Measurements from ENCODE around the gene ABCA7. TPM values are rescaled to one million over a fixed set of nuclear protein-coding genes. Genes with fewer than 3 reads are reported as not detected.

Gene ABCA7
- total RNA-seq, 1 experiment from 2014 or later = 56.9 TPM

- no peak for DNase-seq (ENCODE audit: low spot score)
Observed at GRCh38 chr19:1103132-1103707, 63.3 kb downstream of the ABCA7 start.

GRCh38 chr19:1103708-1104310 lies 63.9 kb downstream of the ABCA7 start, which contains the start of gene GPX4:
Gene GPX4 (plus strand): TSS chr19:1103994. CDS start chr19:1104044, 50 bp downstream.
- peak; percentile 97 for DNase-seq (ENCODE audit: low spot score)

GRCh38 chr19:1104311-1105007 lies 64.6 kb downstream of the ABCA7 start:
- DNase-seq (ENCODE audit: low spot score) = peak; percentile 71

GRCh38 chr19:1105008-1105872 lies 65.3 kb downstream of the ABCA7 start:
- no peak for DNase-seq (ENCODE audit: low spot score)

- no peak for DNase-seq (ENCODE audit: low spot score)
Observed at GRCh38 chr19:1105873-1106840, 66.2 kb downstream of the ABCA7 start.

- DNase-seq (ENCODE audit: low spot score) = peak; percentile 58
Observed at GRCh38 chr19:1106841-1107660, 67.1 kb downstream of the ABCA7 start.

- no peak for DNase-seq (ENCODE audit: low spot score)
Observed at GRCh38 chr19:1107661-1108261, 67.9 kb downstream of the ABCA7 start.

- DNase-seq (ENCODE audit: low spot score) = no peak
Observed at GRCh38 chr19:1108291-1109031, 68.6 kb downstream of the ABCA7 start.

- no peak for DNase-seq (ENCODE audit: low spot score)
Observed at GRCh38 chr19:1109032-1109551, 69.2 kb downstream of the ABCA7 start.

- no peak for DNase-seq (ENCODE audit: low spot score)
Observed at GRCh38 chr19:1109697-1110671, 70.1 kb downstream of the ABCA7 start.

GRCh38 chr19:1110809-1111640 lies 71.1 kb downstream of the ABCA7 start:
- DNase-seq (ENCODE audit: low spot score) = no peak

- no peak for DNase-seq (ENCODE audit: low spot score)
Observed at GRCh38 chr19:1111641-1112267, 71.8 kb downstream of the ABCA7 start.

- peak; percentile 81 for DNase-seq (ENCODE audit: low spot score)
Observed at GRCh38 chr19:1112268-1113029, 72.5 kb downstream of the ABCA7 start.

GRCh38 chr19:1113030-1113985 lies 73.4 kb downstream of the ABCA7 start:
- DNase-seq (ENCODE audit: low spot score) = peak; percentile 92

All from HT-29 (cell line).